SK-N-SH (cell line): Measurements from ENCODE around the gene EMILIN2. TPM values are rescaled to one million over a fixed set of nuclear protein-coding genes. Genes with fewer than 3 reads are reported as not detected.

Experiments
- CTCF ChIA-PET: fragments of 300-600, 350-600 bp; formaldehyde crosslinking; extraction: SDS; loops from one replicate; lab custom pipeline; 2021; lab: Yijun Ruan, JAX
- POLR2A ChIA-PET: fragments of 350-600 bp; sonication (Branson Sonifier 250); formaldehyde crosslinking; extraction: SDS; loops from one replicate; lab custom pipeline; 2020; ENCODE audit warnings: antibody characterized with exemption, inconsistent platforms; lab: Yijun Ruan, JAX
- DNase-seq: peaks from one replicate; pipeline ENCODE4 v3.0.0; 2012
- H2AFZ ChIP-seq: fragments of 200-600 bp; sonication (generic); 2 replicates; pipeline ENCODE4 v1.8.1; 2016; ENCODE audit warnings: antibody characterized with exemption, mild to moderate bottlenecking, low read depth
- H3F3A ChIP-seq: fragments of 200-600 bp; sonication (generic); replicated peaks from 2 replicates; pipeline ENCODE3; 2016; ENCODE audit warnings: antibody characterized with exemption, mild to moderate bottlenecking; ENCODE audit not compliant: insufficient read depth
- H3K27ac ChIP-seq, 2 experiments: fragments of 200-500 bp in 1 of 2; fragments of 200-600 bp in 1 of 2; sonication (Bioruptor generic) in 1 of 2; sonication (generic), shearing (Covaris generic) in 1 of 2; 2 replicates each; pipeline versions ENCODE4 v1.5.1 to v1.6.1; 2014 to 2016; ENCODE audit warnings: low read depth in 2 of 2, inconsistent platforms in 1 of 2, low read length in 1 of 2, mild to moderate bottlenecking in 1 of 2, mixed read lengths in 1 of 2
- H3K27me3 ChIP-seq: fragments of 200-600 bp; sonication (generic), shearing (Covaris generic); 2 replicates; pipeline ENCODE4 v1.6.1; 2016; ENCODE audit warnings: mixed run types; ENCODE audit not compliant: insufficient read depth
- H3K36me3 ChIP-seq, 2 experiments: fragments of 200-500 bp in 1 of 2; fragments of 200-600 bp in 1 of 2; sonication (Bioruptor generic) in 1 of 2; sonication (generic) in 1 of 2; replicated peaks in 1 of 2; 2 replicates each; pipeline versions ENCODE3 to v1.5.1; 2014 to 2016; ENCODE audit warnings: low read length in 1 of 2, mild to moderate bottlenecking in 1 of 2; ENCODE audit not compliant: insufficient read depth in 2 of 2, control insufficient read depth in 1 of 2
- H3K4me1 ChIP-seq, 2 experiments: fragments of 200-500 bp in 1 of 2; fragments of 200-600 bp in 1 of 2; sonication (Bioruptor generic) in 1 of 2; sonication (generic), shearing (Covaris generic) in 1 of 2; 2 replicates each; pipeline versions ENCODE4 v1.5.1 to v1.6.1; 2014 to 2016; ENCODE audit warnings: low read depth in 1 of 2, low read length in 1 of 2, mixed run types in 1 of 2; ENCODE audit not compliant: insufficient read depth in 2 of 2, control insufficient read depth in 1 of 2
- H3K4me2 ChIP-seq: fragments of 200-600 bp; sonication (generic), shearing (Covaris generic); 2 replicates; pipeline ENCODE4 v1.6.1; 2017; ENCODE audit warnings: mixed run types
- H3K4me3 ChIP-seq, 2 experiments: fragments of 200-500 bp in 1 of 2; fragments of 200-600 bp in 1 of 2; sonication (Bioruptor generic) in 1 of 2; sonication (generic), shearing (Covaris generic) in 1 of 2; 2 replicates each; pipeline versions ENCODE4 v1.5.1 to v1.8.1; 2014 to 2016; ENCODE audit warnings: low read depth in 2 of 2, inconsistent platforms in 1 of 2, low read length in 1 of 2, mild to moderate bottlenecking in 1 of 2, mixed read lengths in 1 of 2, moderate library complexity in 1 of 2
- H3K79me2 ChIP-seq: fragments of 200-600 bp; sonication (generic); 2 replicates; pipeline ENCODE4 v1.8.1; 2017; ENCODE audit warnings: mild to moderate bottlenecking; ENCODE audit not compliant: insufficient read depth
- H3K9ac ChIP-seq: fragments of 200-600 bp; sonication (generic); 2 replicates; pipeline ENCODE4 v1.6.1; 2017; ENCODE audit warnings: mixed run types
- H3K9me2 ChIP-seq: fragments of 200-600 bp; sonication (generic); 2 replicates; pipeline ENCODE4 v1.6.1; 2017; ENCODE audit warnings: mixed run types
- H3K9me3 ChIP-seq: fragments of 200-600 bp; sonication (generic); 2 replicates; pipeline ENCODE4 v1.6.1; 2017; ENCODE audit warnings: mixed run types, mild to moderate bottlenecking, moderate library complexity
- H4K20me1 ChIP-seq: fragments of 200-600 bp; sonication (generic); 2 replicates; pipeline ENCODE4 v1.6.1; 2017; ENCODE audit warnings: mild to moderate bottlenecking, mixed run types; ENCODE audit not compliant: insufficient read depth
- CHD2 ChIP-seq: fragments of 150-350 bp; IDR thresholded peaks from 2 replicates; pipeline ENCODE4 v1.6.1; 2018; ENCODE audit warnings: low read length; ENCODE audit not compliant: partially characterized antibody
- EP300 ChIP-seq, 2 experiments: IDR thresholded peaks; 2 replicates each; pipeline versions ENCODE4 v1.4.0 to v1.6.1; 2012; ENCODE audit warnings: borderline replicate concordance in 1 of 2, low read depth in 1 of 2, low read length in 1 of 2
- EZH2phosphoT487 ChIP-seq: fragments of 200-600 bp; sonication (generic); IDR thresholded peaks from 2 replicates; pipeline ENCODE4 v1.6.1; 2017; ENCODE audit warnings: low read depth, mixed run types, mild to moderate bottlenecking, antibody characterized with exemption, moderate library complexity, borderline replicate concordance
- FOSL2 ChIP-seq: IDR thresholded peaks from 2 replicates; pipeline ENCODE4 v1.4.0; 2012; ENCODE audit warnings: low read depth, mild to moderate bottlenecking, moderate library complexity, borderline replicate concordance
- GABPA ChIP-seq: IDR thresholded peaks from 2 replicates; pipeline ENCODE4 v1.4.0; 2012; ENCODE audit warnings: low read depth, mild to moderate bottlenecking
- IRF3 ChIP-seq: fragments of 150-350 bp; IDR thresholded peaks from 2 replicates; pipeline ENCODE4 v1.6.1; 2016; ENCODE audit warnings: mild to moderate bottlenecking, low read depth, low read length
- JUND ChIP-seq: IDR thresholded peaks from 2 replicates; pipeline ENCODE4 v1.4.0; 2012
- MXI1 ChIP-seq: IDR thresholded peaks from 2 replicates; pipeline ENCODE4 v1.6.1; 2012; ENCODE audit warnings: mild to moderate bottlenecking, low read depth, low read length, improper control_type of control experiment
- POLR2AphosphoS5 ChIP-seq: IDR thresholded peaks from 2 replicates; pipeline ENCODE4 v1.6.1; 2012; ENCODE audit warnings: low read depth, low read length
- RAD21 ChIP-seq: IDR thresholded peaks from 2 replicates; pipeline ENCODE4 v1.6.1; 2012; ENCODE audit warnings: mild to moderate bottlenecking, low read length
- RCOR1 ChIP-seq: fragments of 150-350 bp; IDR thresholded peaks from 2 replicates; pipeline ENCODE4 v1.6.1; 2017; ENCODE audit warnings: antibody characterized with exemption, low read length
- REST ChIP-seq: IDR thresholded peaks from 2 replicates; pipeline ENCODE4 v1.6.1; 2012; ENCODE audit warnings: mild to moderate bottlenecking, low read depth, low read length, moderate library complexity
- SMC3 ChIP-seq: IDR thresholded peaks from 2 replicates; pipeline ENCODE4 v1.6.1; 2012; ENCODE audit warnings: low read depth, low read length, improper control_type of control experiment
- TCF12 ChIP-seq: IDR thresholded peaks from 2 replicates; pipeline ENCODE4 v1.4.0; 2012
- ZBTB33 ChIP-seq: IDR thresholded peaks from 2 replicates; pipeline ENCODE4 v1.4.0; 2012; ENCODE audit warnings: low read depth, borderline replicate concordance
- WGBS: methylation state at CpG from one replicate; pipeline ENCODE4 v1.1.6; 2017; ENCODE audit warnings: low lambda C conversion rate; 5-methylcytosine and 5-hydroxymethylcytosine counted together
- polyA plus RNA-seq, 3 experiments: library from polyadenylated mRNA; depleted of rRNA; stranded (reverse); fragments of >200 nt; gene quantifications; 2 replicates each; pipeline ENCODE4 v1.2.3, GENCODE V29; 2012
- TF ChIP-seq, protein P1 (sequence below): IDR thresholded peaks from 2 replicates; pipeline ENCODE4 v1.4.0; 2012; ENCODE audit warnings: low read depth
- TF ChIP-seq, protein P2 (sequence below): IDR thresholded peaks from 2 replicates; pipeline ENCODE4; 2012
- TF ChIP-seq, protein P3 (sequence below): IDR thresholded peaks from 2 replicates; pipeline ENCODE4 v1.4.0; 2012; ENCODE audit warnings: low read depth, borderline replicate concordance

EMILIN2 gene
- polyA plus RNA-seq, 1 of the 3 experiments (the other 2 are of a cell fraction), result 1.4 TPM

DNA sequence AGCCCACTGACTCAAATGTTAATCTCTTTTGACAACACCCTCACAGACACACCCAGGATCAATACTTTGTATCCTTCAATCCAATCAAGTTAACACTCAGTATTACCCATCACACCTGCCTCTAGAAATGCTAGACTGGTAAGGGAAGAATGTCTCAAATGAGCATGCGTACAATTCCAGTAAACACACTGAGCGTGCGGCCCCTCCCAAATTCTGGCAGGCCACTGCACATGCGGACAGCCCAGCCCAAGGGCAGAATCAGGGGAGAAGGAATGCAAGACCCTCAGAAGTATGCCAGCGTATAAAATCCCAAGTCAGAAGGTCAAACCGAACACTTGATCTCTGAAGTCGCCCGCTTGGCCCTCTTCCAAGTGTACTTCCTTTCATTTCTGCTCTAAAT is 7.6 kb upstream of the EMILIN2 start:
- no peak overlapping the region for H3K4me3 ChIP-seq
- H3K27me3 ChIP-seq, result peaks cover 24% of the 10 kb centered on the region; the same call in 1 of the 2 replicates
- H3F3A ChIP-seq, result no peaks in the 10 kb centered on the region
- ChIA-PET POLR2A (no interaction called here), CTCF (no interaction called here)
- TF ChIP-seq EZH2phosphoT487, result no peak
- TF ChIP-seq REST, result no peak
- no peak for TF ChIP-seq ZBTB33
- TF ChIP-seq RCOR1, result no peak
- no peak for TF ChIP-seq JUND
- TF ChIP-seq FOSL2, result no peak
- no peak for TF ChIP-seq IRF3
- no peak for TF ChIP-seq EP300 (IDR thresholded peaks at IDR 0.05; ENCODE audit: borderline replicate concordance in 1 of 2, low read depth in 1 of 2, low read length in 1 of 2)
- TF ChIP-seq, protein P1, sequence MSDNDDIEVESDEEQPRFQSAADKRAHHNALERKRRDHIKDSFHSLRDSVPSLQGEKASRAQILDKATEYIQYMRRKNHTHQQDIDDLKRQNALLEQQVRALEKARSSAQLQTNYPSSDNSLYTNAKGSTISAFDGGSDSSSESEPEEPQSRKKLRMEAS, result no peak
- TF ChIP-seq, protein P2, sequence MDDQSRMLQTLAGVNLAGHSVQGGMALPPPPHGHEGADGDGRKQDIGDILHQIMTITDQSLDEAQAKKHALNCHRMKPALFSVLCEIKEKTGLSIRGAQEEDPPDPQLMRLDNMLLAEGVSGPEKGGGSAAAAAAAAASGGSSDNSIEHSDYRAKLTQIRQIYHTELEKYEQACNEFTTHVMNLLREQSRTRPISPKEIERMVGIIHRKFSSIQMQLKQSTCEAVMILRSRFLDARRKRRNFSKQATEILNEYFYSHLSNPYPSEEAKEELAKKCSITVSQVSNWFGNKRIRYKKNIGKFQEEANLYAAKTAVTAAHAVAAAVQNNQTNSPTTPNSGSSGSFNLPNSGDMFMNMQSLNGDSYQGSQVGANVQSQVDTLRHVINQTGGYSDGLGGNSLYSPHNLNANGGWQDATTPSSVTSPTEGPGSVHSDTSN, result no peak
- TF ChIP-seq, protein P3, sequence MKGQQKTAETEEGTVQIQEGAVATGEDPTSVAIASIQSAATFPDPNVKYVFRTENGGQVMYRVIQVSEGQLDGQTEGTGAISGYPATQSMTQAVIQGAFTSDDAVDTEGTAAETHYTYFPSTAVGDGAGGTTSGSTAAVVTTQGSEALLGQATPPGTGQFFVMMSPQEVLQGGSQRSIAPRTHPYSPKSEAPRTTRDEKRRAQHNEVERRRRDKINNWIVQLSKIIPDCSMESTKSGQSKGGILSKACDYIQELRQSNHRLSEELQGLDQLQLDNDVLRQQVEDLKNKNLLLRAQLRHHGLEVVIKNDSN, result no peak
- no peak for TF ChIP-seq SMC3
- TF ChIP-seq TCF12, result no peak
- TF ChIP-seq RAD21, result no peak
- no peak for TF ChIP-seq GABPA
- no peak for TF ChIP-seq MXI1
- no peak for TF ChIP-seq CHD2
- TF ChIP-seq POLR2AphosphoS5, result no peak
- no peak overlapping the region for H3K4me2 ChIP-seq
- H3K9ac ChIP-seq, result no peak overlapping the region
- H3K27ac ChIP-seq, result no peak overlapping the region
- DNase-seq, result no peak
- no peaks in the 10 kb centered on the region for H3K9me2 ChIP-seq
- H3K9me3 ChIP-seq, result no peaks in the 10 kb centered on the region
- H3K4me1 ChIP-seq, result no peaks in the 10 kb centered on the region
- no peaks in the 10 kb centered on the region for H3K79me2 ChIP-seq
- H2AFZ ChIP-seq, result no peak overlapping the region
- no peaks in the 10 kb centered on the region for H4K20me1 ChIP-seq
- WGBS, result 51% methylated on average over 7 of the region's 8 CpGs
- H3K36me3 ChIP-seq, result no peaks in the 10 kb centered on the region
